Mucosa of gallbladder (tissue), 1 donor: Measurements from ENCODE around the gene CFAP141. TPM values are rescaled to one million over a fixed set of nuclear protein-coding genes. Genes with fewer than 3 reads are reported as not detected.
"Not testable (repeated sequence)": the region's sequence is repeated elsewhere in the genome, so short reads cannot be mapped to it uniquely, and the experiment has no call there.

Experiments
- DNase-seq: peaks from one replicate; pipeline ENCODE4 v3.0.0-alpha.2; 2020; ENCODE audit warnings: low spot score
- total RNA-seq: library from RNA; stranded (reverse); gene quantifications from one replicate; pipeline ENCODE4 v1.2.1, GENCODE V29; 2021
- donor health status: DM: no; HTN: no; CAD: no.

CFAP141 gene
- total RNA-seq, 1 donor from 2014 or later = not detected

GRCh38 chr1:154208677-154209388 is 2.7 kb upstream of the CFAP141 start:
- DNase-seq = no peak

GRCh38 chr1:154207262-154207661 is 1.1 kb upstream of the CFAP141 start:
- DNase-seq = no peak

- not testable (repeated sequence) for DNase-seq
Observed at GRCh38 chr1:154205778-154206177, 355 bp downstream of the CFAP141 start.

GRCh38 chr1:154199563-154199879 is 6.6 kb downstream of the CFAP141 start:
- DNase-seq = no peak

GRCh38 chr1:154198756-154199562 is 7.2 kb downstream of the CFAP141 start:
- DNase-seq = peak; percentile 41

- DNase-seq = peak; percentile 72
Observed at GRCh38 chr1:154193821-154194220, 12.3 kb downstream of the CFAP141 start.

GRCh38 chr1:154192476-154192875 is 13.7 kb downstream of the CFAP141 start:
- DNase-seq = no peak

GRCh38 chr1:154191990-154192461 is 14.1 kb downstream of the CFAP141 start, which contains the start of gene TPM3:
Gene TPM3 (minus strand): TSS chr1:154192100. CDS start chr1:154192018, 82 bp downstream.
- no peak for DNase-seq

- no peak for DNase-seq
Observed at GRCh38 chr1:154190550-154190949, 15.6 kb downstream of the CFAP141 start.

- no peak for DNase-seq
Observed at GRCh38 chr1:154186852-154187501, 19.2 kb downstream of the CFAP141 start.

GRCh38 chr1:154186177-154186576 is 20.0 kb downstream of the CFAP141 start:
- DNase-seq = peak; percentile 71

- DNase-seq = peak; percentile 96
Observed at GRCh38 chr1:154183046-154183915, 22.9 kb downstream of the CFAP141 start.

- DNase-seq = peak; percentile 64
Observed at GRCh38 chr1:154182344-154183045, 23.6 kb downstream of the CFAP141 start.

- no peak for DNase-seq
Observed at GRCh38 chr1:154181944-154182343, 24.2 kb downstream of the CFAP141 start.

- peak; percentile 59 for DNase-seq
Observed at GRCh38 chr1:154179946-154180687, 26.0 kb downstream of the CFAP141 start.

- no peak for DNase-seq
Observed at GRCh38 chr1:154178911-154179811, 27.0 kb downstream of the CFAP141 start.

GRCh38 chr1:154178013-154178412 is 28.1 kb downstream of the CFAP141 start:
- no peak for DNase-seq

- DNase-seq = peak; percentile 38
Observed at GRCh38 chr1:154176337-154176736, 29.8 kb downstream of the CFAP141 start.

- DNase-seq = no peak
Observed at GRCh38 chr1:154174654-154175053, 31.5 kb downstream of the CFAP141 start.
